Measurements from ENCODE around the gene S100A13.

The S100A13 gene

GRCh38 chr1:153624965-153625611 lies 2.2 kb downstream of the S100A13 start:
- no peak for DNase-seq

DNA sequence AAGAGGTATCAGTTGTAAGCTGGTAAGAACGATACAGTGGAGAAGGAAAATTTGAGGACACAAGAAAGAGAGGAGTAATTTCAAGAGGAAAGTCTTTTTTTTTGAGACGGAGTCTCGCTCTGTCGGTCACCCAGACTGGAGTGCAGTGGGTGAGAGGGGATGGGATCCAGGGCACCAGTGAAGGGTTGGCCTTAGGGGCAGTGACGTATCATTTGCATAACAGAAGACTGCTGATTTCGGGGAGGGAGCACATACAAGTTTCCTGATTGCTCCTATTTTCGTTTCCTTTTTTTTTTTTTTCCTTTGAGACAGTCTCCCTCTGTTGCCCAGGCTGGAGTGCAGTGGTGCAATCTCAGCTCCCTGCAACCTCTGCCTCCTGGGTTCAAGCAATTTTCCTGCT lies 4.2 kb downstream of the S100A13 start:
- no peak for DNase-seq

GRCh38 chr1:153619171-153619570 lies 8.1 kb downstream of the S100A13 start:
- DNase-seq: no peak

GRCh38 chr1:153617663-153618062 lies 9.6 kb downstream of the S100A13 start:
- DNase-seq: peak; percentile 9 to 65 (median 26)

DNA sequence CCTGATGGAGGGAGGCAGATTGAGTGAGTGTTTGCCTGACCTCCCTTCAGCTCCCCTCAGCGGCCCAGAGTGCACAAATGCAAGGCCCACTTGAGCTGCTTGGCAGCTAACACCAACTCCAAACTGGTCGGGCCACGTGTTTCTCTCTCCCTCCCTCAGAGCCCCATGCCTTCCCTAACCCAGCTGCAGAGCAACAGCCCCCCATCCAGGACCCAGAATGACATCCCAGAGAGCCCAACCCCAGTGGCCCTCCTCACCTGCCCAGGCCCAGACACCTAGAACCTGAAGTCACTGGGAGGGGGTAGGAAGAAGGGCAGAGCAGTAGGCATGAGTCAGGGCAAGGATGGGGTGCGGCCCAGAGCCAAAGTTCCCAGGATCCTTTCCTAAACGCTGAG lies 10.4 kb downstream of the S100A13 start:
- no peak for DNase-seq

- DNase-seq: no peak
These were observed 11.0 kb downstream of the S100A13 start, which contains the start of gene S100A14 for GRCh38 chr1:153616144-153616916. Gene S100A14 (minus strand): TSS chr1:153616325. CDS start chr1:153615858, 467 bp downstream.

DNA sequence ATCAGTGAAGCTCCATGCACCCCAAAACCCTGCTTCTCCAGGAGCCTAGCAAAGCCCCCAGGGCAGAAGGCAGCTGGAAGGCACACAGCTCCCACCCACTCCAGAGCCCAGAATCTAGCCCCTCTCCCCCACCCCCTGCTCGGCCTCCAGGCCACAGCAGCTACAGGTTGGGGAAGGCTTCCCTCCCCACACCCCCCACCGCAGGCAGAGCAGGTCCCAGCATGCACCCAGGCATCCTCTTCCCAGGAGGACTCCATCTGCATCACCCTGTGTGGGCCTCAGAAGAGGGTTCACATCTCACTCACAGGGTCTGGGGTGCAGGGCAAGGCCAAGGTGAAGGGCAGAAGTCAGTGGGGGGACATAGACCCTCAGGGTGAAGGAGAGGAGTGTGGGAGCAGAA lies 11.9 kb downstream of the S100A13 start:
- DNase-seq: no peak

- no peak for DNase-seq
These were observed 12.4 kb downstream of the S100A13 start for GRCh38 chr1:153614906-153615305.

DNA sequence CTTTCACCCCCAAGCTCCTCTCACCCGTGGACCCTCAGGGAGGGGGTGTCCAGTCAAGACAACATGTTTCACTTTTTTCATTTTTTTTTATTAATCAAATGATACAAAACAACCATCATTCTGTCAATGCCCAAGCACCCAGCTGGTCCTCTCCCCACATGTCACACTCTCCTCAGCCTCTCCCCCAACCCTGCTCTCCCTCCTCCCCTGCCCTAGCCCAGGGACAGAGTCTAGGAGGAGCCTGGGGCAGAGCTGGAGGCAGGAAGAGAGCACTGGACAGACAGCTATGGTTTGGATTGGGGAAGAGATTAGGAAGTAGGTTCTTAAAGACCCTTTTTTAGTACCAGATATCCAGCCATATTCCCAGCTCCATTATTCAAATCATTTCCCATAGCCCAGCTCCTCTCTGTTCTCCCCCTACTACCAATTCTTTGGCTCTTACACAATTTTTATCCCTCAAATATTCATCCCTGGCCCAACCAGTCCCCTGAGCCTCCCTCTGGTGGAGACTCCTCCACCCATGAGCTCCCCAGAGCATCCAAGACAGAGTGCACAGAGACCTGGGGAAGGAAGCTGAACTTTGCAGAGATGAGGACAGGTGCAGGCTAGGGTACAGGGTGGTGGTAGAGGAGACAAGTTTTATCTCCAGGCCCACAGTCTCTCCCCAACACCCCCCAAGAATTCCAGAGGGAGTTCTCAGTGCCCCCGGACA lies 13.0 kb downstream of the S100A13 start:
- no peak for DNase-seq

DNA sequence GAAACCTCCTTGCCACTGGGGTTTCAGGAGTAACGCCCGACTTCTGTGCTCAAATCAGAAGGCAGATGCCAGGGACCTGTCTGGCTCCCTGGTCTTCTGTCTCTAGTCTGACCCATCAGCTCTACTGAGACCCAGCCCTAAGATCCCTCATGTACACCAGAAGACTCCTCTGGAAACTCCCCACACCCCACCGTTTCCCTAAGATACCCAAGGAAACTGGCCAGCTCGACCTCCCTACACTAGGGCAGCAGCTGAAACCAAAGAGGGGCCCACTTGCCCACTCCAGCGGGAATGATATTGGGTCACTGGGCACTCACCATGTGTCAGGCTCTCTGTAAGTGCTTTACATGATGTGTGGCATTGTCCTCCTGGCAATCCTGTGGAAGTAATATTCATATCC lies 13.9 kb downstream of the S100A13 start:
- no peak for DNase-seq

- no peak for DNase-seq
These were observed 14.5 kb downstream of the S100A13 start, which contains the start of gene S100A16 for GRCh38 chr1:153612755-153613331. Gene S100A16 (minus strand): TSS chr1:153613137. CDS start chr1:153608151, 4,986 bp downstream.

DNA sequence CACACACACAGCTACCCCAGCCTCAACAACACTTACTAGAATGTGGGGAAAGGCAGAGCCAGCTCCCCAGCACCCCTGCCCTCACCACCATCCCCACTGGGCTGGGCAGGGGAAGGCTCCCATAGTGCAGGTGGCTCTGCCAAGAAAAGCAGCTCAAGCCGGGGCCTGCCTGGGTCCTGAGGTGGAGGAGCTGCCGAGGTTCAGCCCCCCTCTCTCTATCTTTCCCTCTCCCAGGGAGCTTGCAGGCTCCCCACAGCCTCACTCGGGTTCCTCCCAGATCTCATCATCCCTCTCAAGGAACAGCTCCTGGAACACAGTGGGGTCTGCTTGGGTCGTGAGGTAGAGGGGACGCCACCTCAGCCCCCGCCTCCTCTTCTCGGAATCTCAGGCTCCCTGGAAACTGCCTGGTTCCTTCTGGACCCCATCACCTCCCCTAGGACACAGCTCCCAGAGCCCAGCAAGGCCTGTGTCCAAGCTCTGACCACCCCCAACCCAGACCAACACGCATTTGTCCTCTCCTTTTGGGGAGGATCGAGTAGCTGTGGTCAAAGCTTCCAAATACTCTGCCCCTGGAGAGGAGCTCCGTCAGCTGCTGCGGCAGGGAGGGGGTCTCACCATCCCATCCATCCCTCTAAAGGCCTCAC lies 15.1 kb downstream of the S100A13 start:
- no peak for DNase-seq

DNA sequence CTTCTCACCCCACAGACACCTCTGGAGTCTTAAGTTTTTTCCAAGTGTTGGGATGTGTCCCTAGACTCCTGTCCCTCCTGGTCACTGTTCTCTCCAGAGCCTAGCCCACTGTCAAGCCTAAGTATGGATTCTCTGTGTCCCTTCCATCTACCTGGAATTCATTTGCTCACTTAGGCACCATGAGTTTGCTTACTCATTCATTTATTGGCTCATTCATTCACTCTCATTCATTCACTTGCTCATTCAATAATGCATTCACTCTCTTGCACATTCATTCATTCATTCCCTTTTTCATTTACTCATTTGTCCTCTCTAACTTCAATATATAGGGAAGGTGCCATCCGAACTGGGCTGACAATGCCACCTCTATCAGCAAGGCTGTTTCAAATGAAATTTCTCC lies 15.9 kb downstream of the S100A13 start:
- DNase-seq: no peak

GRCh38 chr1:153610811-153611301 lies 16.4 kb downstream of the S100A13 start:
- no peak for DNase-seq

- DNase-seq: no peak
These were observed 17.0 kb downstream of the S100A13 start for GRCh38 chr1:153610334-153610733.

- no peak for DNase-seq
These were observed 17.8 kb downstream of the S100A13 start for GRCh38 chr1:153609585-153609907.

- no peak for DNase-seq
These were observed 18.3 kb downstream of the S100A13 start for GRCh38 chr1:153608742-153609584.

DNA sequence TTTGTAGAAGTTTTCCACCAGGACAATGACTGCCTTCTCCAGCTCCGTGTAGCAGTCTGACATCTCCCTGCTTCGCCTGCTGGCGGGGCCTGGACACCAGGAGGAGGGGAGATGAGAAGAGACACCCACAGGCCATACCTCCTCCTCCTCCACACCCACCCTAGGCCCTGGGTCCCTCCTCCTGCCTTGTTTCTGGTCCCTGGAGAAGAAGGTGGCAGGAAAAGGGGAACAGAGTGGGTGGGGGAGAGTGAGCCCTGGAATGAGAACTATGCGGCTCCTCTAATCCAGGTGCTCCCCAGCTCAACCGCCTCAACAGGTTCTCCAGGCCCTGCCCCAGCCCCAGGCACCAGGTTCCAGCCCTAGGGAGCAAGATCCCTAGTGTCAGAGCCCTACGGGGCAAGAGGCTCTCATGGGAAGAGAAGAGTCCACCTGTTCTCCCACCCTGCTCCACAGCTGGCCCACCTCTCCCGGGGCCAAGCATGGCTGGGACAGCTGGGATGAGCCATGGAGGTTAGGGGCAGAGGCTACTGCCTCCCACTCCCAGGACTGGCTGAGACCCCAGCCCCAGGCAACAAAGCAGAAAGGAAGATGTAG lies 19.1 kb downstream of the S100A13 start:
- DNase-seq: no peak

- DNase-seq: no peak
These were observed 19.9 kb downstream of the S100A13 start for GRCh38 chr1:153607381-153607780.

- DNase-seq: no peak
These were observed 21.1 kb downstream of the S100A13 start for GRCh38 chr1:153606194-153606593.

DNA sequence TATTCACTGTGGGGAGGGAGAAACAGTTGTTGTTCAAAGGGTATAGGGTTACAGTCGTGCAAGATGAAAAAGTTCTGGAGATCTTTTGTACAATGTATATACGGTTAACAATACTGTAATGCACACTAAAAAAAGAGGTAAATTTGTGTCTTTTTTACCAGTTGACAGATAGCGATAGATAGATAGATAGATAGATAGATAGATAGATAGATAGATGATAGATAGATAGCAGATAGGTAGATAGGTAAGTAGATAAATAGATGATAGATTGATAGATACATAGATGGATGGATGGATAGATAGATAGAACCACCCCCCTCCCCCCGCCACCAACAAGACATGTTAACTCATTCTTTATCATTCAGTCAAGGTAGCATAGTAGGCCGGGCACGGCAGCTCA lies 24.6 kb downstream of the S100A13 start:
- no peak for DNase-seq

All from activated naive CD4-positive, alpha-beta T cell (primary cell).